OCI-LY1 (cell line): Measurements from ENCODE around the gene EPB41L2.
A peak's percentile ranks its signal among the peaks of the same experiment; 100 is the strongest.

Experiments used
- H2AFZ ChIP-seq: fragments of 200-600 bp; sonication (generic), shearing (Covaris generic); 2 replicates; pipeline ENCODE4 v1.6.0; 2014; ENCODE audit warnings: antibody characterized with exemption, mild to moderate bottlenecking, low read length
- H3F3A ChIP-seq: fragments of 200-600 bp; sonication (generic), shearing (Covaris generic); 2 replicates; pipeline ENCODE4 v1.6.0; 2014; ENCODE audit warnings: mild to moderate bottlenecking, antibody characterized with exemption, low read length, moderate library complexity; ENCODE audit not compliant: insufficient read depth
- H3K27ac ChIP-seq: fragments of 200-600 bp; sonication (generic); 2 replicates; pipeline ENCODE4 v1.5.1; 2014; ENCODE audit warnings: low read length, mixed run types, mild to moderate bottlenecking, low read depth; ENCODE audit not compliant: poor library complexity, severe bottlenecking
- H3K27me3 ChIP-seq: fragments of 200-600 bp; sonication (generic); 2 replicates; pipeline ENCODE4 v1.6.0; 2014; ENCODE audit warnings: antibody characterized with exemption, mild to moderate bottlenecking, low read length, moderate library complexity; ENCODE audit not compliant: insufficient read depth
- H3K36me3 ChIP-seq: fragments of 200-600 bp; sonication (generic); 2 replicates; pipeline ENCODE4 v1.6.1; 2014; ENCODE audit warnings: mild to moderate bottlenecking, antibody characterized with exemption, low read length, moderate library complexity, mixed read lengths; ENCODE audit not compliant: insufficient read depth
- H3K4me1 ChIP-seq: fragments of 200-600 bp; sonication (generic); 2 replicates; pipeline ENCODE4 v1.5.1; 2014; ENCODE audit warnings: mild to moderate bottlenecking, low read length, moderate library complexity; ENCODE audit not compliant: insufficient read depth, severe bottlenecking
- H3K4me2 ChIP-seq: fragments of 200-600 bp; sonication (generic), shearing (Covaris generic); 2 replicates; pipeline ENCODE4 v1.6.1; 2014; ENCODE audit warnings: low read length
- H3K4me3 ChIP-seq: fragments of 200-600 bp; sonication (generic); 2 replicates; pipeline ENCODE4 v1.5.1; 2014; ENCODE audit warnings: low read length, low read depth, mild to moderate bottlenecking, mixed read lengths; ENCODE audit not compliant: poor library complexity, severe bottlenecking
- H3K79me2 ChIP-seq: fragments of 200-600 bp; shearing (Covaris generic); 2 replicates; pipeline ENCODE4 v1.6.1; 2016; ENCODE audit warnings: mixed run types, low read length, mixed read lengths; ENCODE audit not compliant: insufficient read depth
- H3K9ac ChIP-seq: fragments of 200-600 bp; sonication (generic), shearing (Covaris generic); 2 replicates; pipeline ENCODE4 v1.6.1; 2014; ENCODE audit warnings: mild to moderate bottlenecking, low read length, mixed read lengths
- H3K9me2 ChIP-seq: fragments of 200-600 bp; sonication (generic), shearing (Covaris generic); 2 replicates; pipeline ENCODE4 v1.6.1; 2014; ENCODE audit warnings: low read depth, mild to moderate bottlenecking, low read length, mixed read lengths
- H3K9me3 ChIP-seq: fragments of 200-600 bp; shearing (Covaris generic); 2 replicates; pipeline ENCODE4 v1.6.1; 2014; ENCODE audit warnings: low read length, mixed read lengths
- H4K20me1 ChIP-seq: fragments of 200-600 bp; sonication (generic), shearing (Covaris generic); 2 replicates; pipeline ENCODE4 v1.6.0; 2016; ENCODE audit warnings: mild to moderate bottlenecking, low read length; ENCODE audit not compliant: insufficient read depth
- EZH2 ChIP-seq: fragments of 200-600 bp; sonication (generic), shearing (Covaris generic); IDR thresholded peaks from 2 replicates; pipeline ENCODE4 v1.8.0; 2017; ENCODE audit warnings: borderline replicate concordance, mixed run types, mild to moderate bottlenecking, antibody characterized with exemption, low read length, moderate library complexity, mixed read lengths
- TF ChIP-seq, protein P1 (sequence below): fragments of 200-600 bp; sonication (generic), shearing (Covaris generic); IDR thresholded peaks from 2 replicates; pipeline ENCODE4 v1.5.1; 2017; ENCODE audit warnings: mild to moderate bottlenecking, antibody characterized with exemption, low read length, moderate library complexity, mixed read lengths

The EPB41L2 gene

DNA sequence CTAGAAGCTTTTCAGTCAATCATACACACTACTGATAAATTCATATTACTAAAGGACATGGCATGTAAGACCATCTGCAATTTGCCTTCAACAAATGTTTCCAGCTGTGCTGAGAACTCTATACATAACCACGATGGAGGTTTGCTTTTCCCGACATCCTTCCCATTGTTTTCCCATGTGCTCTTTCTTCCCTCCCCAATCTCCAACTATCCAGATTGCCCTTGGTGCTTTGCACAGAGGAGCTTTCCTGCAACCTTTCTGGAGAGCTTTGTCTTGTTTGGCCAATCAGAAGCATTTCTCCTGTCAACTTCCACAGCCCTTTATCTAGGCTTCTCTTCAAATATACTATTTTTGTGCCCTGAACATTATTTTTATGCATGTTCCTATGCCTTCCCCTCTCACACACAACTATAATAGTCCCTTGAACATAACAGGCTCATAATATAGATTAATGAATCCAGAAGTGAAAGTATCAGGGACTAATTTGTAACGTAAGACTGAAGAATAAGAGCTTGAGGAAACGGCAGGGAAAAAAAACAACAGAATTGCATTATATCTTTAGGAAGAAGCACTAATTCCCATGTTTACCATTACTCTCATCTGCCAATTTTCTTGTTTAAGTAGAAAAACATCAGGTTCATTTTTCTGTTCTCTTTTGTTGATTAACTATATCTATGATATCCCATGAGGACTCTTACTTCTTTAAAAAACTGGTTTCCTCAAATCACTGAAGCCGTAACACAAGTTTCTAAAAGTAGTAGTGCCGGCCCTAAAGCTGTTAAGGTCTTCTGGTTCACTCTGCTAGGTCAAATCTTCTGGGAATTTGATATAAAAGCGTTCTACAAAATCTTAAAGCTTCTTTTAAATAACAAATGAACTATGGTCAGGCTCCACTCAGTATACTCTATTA lies 215.8 kb downstream of the EPB41L2 start:
- Histone ChIP-seq H3K9ac (no peak overlapping the region), H3K9me2 (no peaks in the 10 kb centered on the region), H3K79me2 (no peaks in the 10 kb centered on the region), H3K9me3 (no peaks in the 10 kb centered on the region), H3K36me3 (no peaks in the 10 kb centered on the region), H3K27ac (no peak overlapping the region), H3K4me3 (no peak overlapping the region), H3F3A (no peaks in the 10 kb centered on the region), H3K27me3 (no peaks in the 10 kb centered on the region), H3K4me2 (no peak overlapping the region), H4K20me1 (no peaks in the 10 kb centered on the region), H2AFZ (no peak overlapping the region), H3K4me1 (no peaks in the 10 kb centered on the region)
- TF ChIP-seq, protein P1, sequence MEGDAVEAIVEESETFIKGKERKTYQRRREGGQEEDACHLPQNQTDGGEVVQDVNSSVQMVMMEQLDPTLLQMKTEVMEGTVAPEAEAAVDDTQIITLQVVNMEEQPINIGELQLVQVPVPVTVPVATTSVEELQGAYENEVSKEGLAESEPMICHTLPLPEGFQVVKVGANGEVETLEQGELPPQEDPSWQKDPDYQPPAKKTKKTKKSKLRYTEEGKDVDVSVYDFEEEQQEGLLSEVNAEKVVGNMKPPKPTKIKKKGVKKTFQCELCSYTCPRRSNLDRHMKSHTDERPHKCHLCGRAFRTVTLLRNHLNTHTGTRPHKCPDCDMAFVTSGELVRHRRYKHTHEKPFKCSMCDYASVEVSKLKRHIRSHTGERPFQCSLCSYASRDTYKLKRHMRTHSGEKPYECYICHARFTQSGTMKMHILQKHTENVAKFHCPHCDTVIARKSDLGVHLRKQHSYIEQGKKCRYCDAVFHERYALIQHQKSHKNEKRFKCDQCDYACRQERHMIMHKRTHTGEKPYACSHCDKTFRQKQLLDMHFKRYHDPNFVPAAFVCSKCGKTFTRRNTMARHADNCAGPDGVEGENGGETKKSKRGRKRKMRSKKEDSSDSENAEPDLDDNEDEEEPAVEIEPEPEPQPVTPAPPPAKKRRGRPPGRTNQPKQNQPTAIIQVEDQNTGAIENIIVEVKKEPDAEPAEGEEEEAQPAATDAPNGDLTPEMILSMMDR = no peak
- no peak for TF ChIP-seq EZH2

- Histone ChIP-seq H3K4me3 (no peak overlapping the region), H3K9ac (no peak overlapping the region), H3K9me2 (no peaks in the 10 kb centered on the region), H2AFZ (no peak overlapping the region), H3K36me3 (no peaks in the 10 kb centered on the region), H3K4me1 (no peaks in the 10 kb centered on the region), H3K9me3 (no peaks in the 10 kb centered on the region), H3K27me3 (no peaks in the 10 kb centered on the region), H3K4me2 (no peak overlapping the region), H3K79me2 (no peaks in the 10 kb centered on the region), H4K20me1 (no peaks in the 10 kb centered on the region), H3K27ac (no peak overlapping the region), H3F3A (no peaks in the 10 kb centered on the region)
- TF ChIP-seq, protein P1 = no peak
- no peak for TF ChIP-seq EZH2
Measured at GRCh38 chr6:130846501-130846900, 216.5 kb downstream of the EPB41L2 start.

- Histone ChIP-seq H3K27me3 (no peaks in the 10 kb centered on the region), H3K4me3 (no peak overlapping the region), H3K9ac (no peak overlapping the region), H3K79me2 (no peaks in the 10 kb centered on the region), H3F3A (no peaks in the 10 kb centered on the region), H3K4me2 (no peak overlapping the region), H3K27ac (no peak overlapping the region), H4K20me1 (no peaks in the 10 kb centered on the region), H2AFZ (no peak overlapping the region), H3K36me3 (no peaks in the 10 kb centered on the region), H3K9me2 (no peaks in the 10 kb centered on the region), H3K9me3 (no peaks in the 10 kb centered on the region), H3K4me1 (no peaks in the 10 kb centered on the region)
- TF ChIP-seq, protein P1 = peak; percentile 63; the same call in 1 of the 2 replicates
- no peak for TF ChIP-seq EZH2
Measured at GRCh38 chr6:130843575-130844320, 219.3 kb downstream of the EPB41L2 start.
